ENCODE data around the gene OAT. TPM values are rescaled to one million over a fixed set of nuclear protein-coding genes. Genes with fewer than 3 reads are reported as not detected.

Gene OAT
- total and polyA plus RNA-seq, 4 donors: 105 to 235 (median 114) TPM

- no peak overlapping the region for H3K27ac ChIP-seq (ENCODE audit: low read depth in 1 of 2, low read length in 2 of 2)
- intact Hi-C loops (cut with DNase I): no loop called here
- no peak for ATAC-seq (ENCODE audit: low FRiP score)
These were observed 11.4 kb upstream of the OAT start for GRCh38 chr10:124430077-124430476.

GRCh38 chr10:124429576-124429975, 10.9 kb upstream of the OAT start:
- ATAC-seq (ENCODE audit: low FRiP score) (no peak), DNase-seq (no peak)
- 71 to 72% methylated on average over 5 of the region's 5 CpGs for WGBS, 2 donors
- H3K27me3 ChIP-seq (ENCODE audit: control insufficient read depth in 1 of 2, insufficient read depth in 2 of 2, low read length in 1 of 2): no peaks in the 10 kb centered on the region
- no peak overlapping the region for H3K27ac ChIP-seq (ENCODE audit: low read depth in 1 of 2, low read length in 2 of 2)
- H3K4me1 ChIP-seq (ENCODE audit: control insufficient read depth in 1 of 2, insufficient read depth in 2 of 2, low read length in 2 of 2): no peaks in the 10 kb centered on the region
- H3K9me3 ChIP-seq (ENCODE audit: control insufficient read depth, low read length): peaks cover 1% of the 10 kb centered on the region
- no peaks in the 10 kb centered on the region for H3K36me3 ChIP-seq (ENCODE audit: control insufficient read depth in 1 of 2, insufficient read depth in 2 of 2, low read length in 1 of 2)
- intact Hi-C loops (cut with DNase I): no loop called here
- H3K4me3 ChIP-seq (ENCODE audit: low read length in 2 of 2): no peak overlapping the region

More at GRCh38 chr10:124430077-124430476, 11.4 kb upstream of the OAT start:
- Histone ChIP-seq H3K27me3 (ENCODE audit: control insufficient read depth in 1 of 2, insufficient read depth in 2 of 2, low read length in 1 of 2) (no peaks in the 10 kb centered on the region), H3K4me1 (ENCODE audit: control insufficient read depth in 1 of 2, insufficient read depth in 2 of 2, low read length in 2 of 2) (no peaks in the 10 kb centered on the region), H3K36me3 (ENCODE audit: control insufficient read depth in 1 of 2, insufficient read depth in 2 of 2, low read length in 1 of 2) (no peaks in the 10 kb centered on the region), H3K4me3 (ENCODE audit: low read length in 2 of 2) (no peak overlapping the region), H3K9me3 (ENCODE audit: control insufficient read depth, low read length) (peaks cover 1% of the 10 kb centered on the region)
- 88 to 90% methylated on average over 4 of the region's 4 CpGs for WGBS, 2 donors
- DNase-seq: no peak

GRCh38 chr10:124428207-124428777, 9.6 kb upstream of the OAT start:
- no peak for DNase-seq
- H3K9me3 ChIP-seq (ENCODE audit: control insufficient read depth, low read length): peaks cover 1% of the 10 kb centered on the region
- no peaks in the 10 kb centered on the region for H3K4me1 ChIP-seq (ENCODE audit: control insufficient read depth in 1 of 2, insufficient read depth in 2 of 2, low read length in 2 of 2)
- H3K36me3 ChIP-seq (ENCODE audit: control insufficient read depth in 1 of 2, insufficient read depth in 2 of 2, low read length in 1 of 2): no peaks in the 10 kb centered on the region
- H3K4me3 ChIP-seq (ENCODE audit: low read length in 2 of 2): no peak overlapping the region
- no peak overlapping the region for H3K27ac ChIP-seq (ENCODE audit: low read depth in 1 of 2, low read length in 2 of 2)
- WGBS, 2 donors: 70 to 71% methylated on average over 3 of the region's 3 CpGs
- H3K27me3 ChIP-seq (ENCODE audit: control insufficient read depth in 1 of 2, insufficient read depth in 2 of 2, low read length in 1 of 2): no peaks in the 10 kb centered on the region
- intact Hi-C loops (cut with DNase I): no loop called here
- no peak for ATAC-seq (ENCODE audit: low FRiP score)

- intact Hi-C loops (cut with DNase I): no loop called here
- H3K4me3 ChIP-seq (ENCODE audit: low read length in 2 of 2): no peak overlapping the region
- H3K27ac ChIP-seq (ENCODE audit: low read depth in 1 of 2, low read length in 2 of 2): no peak overlapping the region
- H3K9me3 ChIP-seq (ENCODE audit: control insufficient read depth, low read length): peaks cover 1% of the 10 kb centered on the region
- no peaks in the 10 kb centered on the region for H3K4me1 ChIP-seq (ENCODE audit: control insufficient read depth in 1 of 2, insufficient read depth in 2 of 2, low read length in 2 of 2)
- WGBS, 2 donors: 92 to 95% methylated on average over 4 of the region's 4 CpGs
- H3K27me3 ChIP-seq (ENCODE audit: control insufficient read depth in 1 of 2, insufficient read depth in 2 of 2, low read length in 1 of 2): no peaks in the 10 kb centered on the region
- ATAC-seq (ENCODE audit: low FRiP score): no peak
- H3K36me3 ChIP-seq (ENCODE audit: control insufficient read depth in 1 of 2, insufficient read depth in 2 of 2, low read length in 1 of 2): no peaks in the 10 kb centered on the region
- DNase-seq: no peak
These were observed 6.7 kb upstream of the OAT start for GRCh38 chr10:124425227-124425962.

GRCh38 chr10:124423813-124424212, 5.1 kb upstream of the OAT start:
- intact Hi-C loops (cut with DNase I): no loop called here
- no peak for DNase-seq
- 84 to 89% methylated on average over 5 of the region's 5 CpGs for WGBS, 2 donors

GRCh38 chr10:124422742-124423141, 4.0 kb upstream of the OAT start:
- no peak overlapping the region for H3K27ac ChIP-seq (ENCODE audit: low read depth in 1 of 2, low read length in 2 of 2)
- peak in 1 of 2 donors; percentile 55 for DNase-seq
- no peaks in the 10 kb centered on the region for H3K4me1 ChIP-seq (ENCODE audit: control insufficient read depth in 1 of 2, insufficient read depth in 2 of 2, low read length in 2 of 2)
- H3K27me3 ChIP-seq (ENCODE audit: control insufficient read depth in 1 of 2, insufficient read depth in 2 of 2, low read length in 1 of 2): peaks cover 0 to 2% of the 10 kb centered on the region in 2 donors
- WGBS, 2 donors: 84 to 86% methylated on average over 12 of the region's 12 CpGs
- no peaks in the 10 kb centered on the region for H3K36me3 ChIP-seq (ENCODE audit: control insufficient read depth in 1 of 2, insufficient read depth in 2 of 2, low read length in 1 of 2)
- no peak overlapping the region for H3K4me3 ChIP-seq (ENCODE audit: low read length in 2 of 2)
- ATAC-seq (ENCODE audit: low FRiP score): no peak
- intact Hi-C loops (cut with DNase I): no loop called here
- H3K9me3 ChIP-seq (ENCODE audit: control insufficient read depth, low read length): no peaks in the 10 kb centered on the region

More at GRCh38 chr10:124423813-124424212, 5.1 kb upstream of the OAT start:
- Histone ChIP-seq H3K36me3 (ENCODE audit: control insufficient read depth in 1 of 2, insufficient read depth in 2 of 2, low read length in 1 of 2) (no peaks in the 10 kb centered on the region), H3K27me3 (ENCODE audit: control insufficient read depth in 1 of 2, insufficient read depth in 2 of 2, low read length in 1 of 2) (no peaks in the 10 kb centered on the region), H3K9me3 (ENCODE audit: control insufficient read depth, low read length) (no peaks in the 10 kb centered on the region), H3K4me1 (ENCODE audit: control insufficient read depth in 1 of 2, insufficient read depth in 2 of 2, low read length in 2 of 2) (no peaks in the 10 kb centered on the region), H3K27ac (ENCODE audit: low read depth in 1 of 2, low read length in 2 of 2) (no peak overlapping the region), H3K4me3 (ENCODE audit: low read length in 2 of 2) (no peak overlapping the region)
- ATAC-seq (ENCODE audit: low FRiP score): no peak

- Histone ChIP-seq H3K36me3 (ENCODE audit: control insufficient read depth in 1 of 2, insufficient read depth in 2 of 2, low read length in 1 of 2) (no peaks in the 10 kb centered on the region), H3K9me3 (ENCODE audit: control insufficient read depth, low read length) (no peaks in the 10 kb centered on the region), H3K27ac (ENCODE audit: low read depth in 1 of 2, low read length in 2 of 2) (no peak overlapping the region), H3K4me3 (ENCODE audit: low read length in 2 of 2) (no peak overlapping the region), H3K27me3 (ENCODE audit: control insufficient read depth in 1 of 2, insufficient read depth in 2 of 2, low read length in 1 of 2) (peaks cover 0 to 2% of the 10 kb centered on the region in 2 donors), H3K4me1 (ENCODE audit: control insufficient read depth in 1 of 2, insufficient read depth in 2 of 2, low read length in 2 of 2) (peaks cover 0 to under 1% of the 10 kb centered on the region in 2 donors)
- no peak for ATAC-seq (ENCODE audit: low FRiP score)
- WGBS, 2 donors: 22 to 32% methylated on average over 1 of the region's 1 CpG
- intact Hi-C loops (cut with DNase I): no loop called here
- peak in 1 of 2 donors; percentile 44 for DNase-seq
These were observed 1.5 kb upstream of the OAT start for GRCh38 chr10:124420254-124420653.

- Histone ChIP-seq H3K36me3 (ENCODE audit: control insufficient read depth in 1 of 2, insufficient read depth in 2 of 2, low read length in 1 of 2) (no peaks in the 10 kb centered on the region), H3K4me1 (ENCODE audit: control insufficient read depth in 1 of 2, insufficient read depth in 2 of 2, low read length in 2 of 2) (peaks cover 0 to 2% of the 10 kb centered on the region in 2 donors), H3K4me3 (ENCODE audit: low read length in 2 of 2) (no peak overlapping the region), H3K9me3 (ENCODE audit: control insufficient read depth, low read length) (no peaks in the 10 kb centered on the region), H3K27ac (ENCODE audit: low read depth in 1 of 2, low read length in 2 of 2) (no peak overlapping the region), H3K27me3 (ENCODE audit: control insufficient read depth in 1 of 2, insufficient read depth in 2 of 2, low read length in 1 of 2) (peaks cover 0 to 2% of the 10 kb centered on the region in 2 donors)
- intact Hi-C loops (cut with DNase I): loop anchor here in 1 of 2 donors (1.0 kb wide), 1 partner anchor 42 kb away; the partner anchor contains the start of gene LHPP
- 90 to 91% methylated on average over 10 of the region's 10 CpGs for WGBS, 2 donors
- ATAC-seq (ENCODE audit: low FRiP score) (no peak), DNase-seq (peak in 1 of 2 donors; percentile 57)
These were observed 912 bp upstream of the OAT start for GRCh38 chr10:124419635-124420034.
